HG03135 (cell line): ENCODE data around the gene PDAP1.
A peak's percentile ranks its signal among the peaks of the same experiment; 100 is the strongest.
"Not testable (repeated sequence)": the region's sequence is repeated elsewhere in the genome, so short reads cannot be mapped to it uniquely, and the experiment has no call there.

Source experiments
- ATAC-seq: cut with Tn5 transposase; IDR thresholded peaks from one replicate; pipeline ENCODE4 v1.9.1; 2021; ENCODE audit warnings: mild to moderate bottlenecking, moderate library complexity; ENCODE audit not compliant: unreplicated experiment

Gene PDAP1

GRCh38 chr7:99380032-99380822 lies 28.2 kb downstream of the PDAP1 start:
- peak; percentile 25 for ATAC-seq

- ATAC-seq, result not testable (repeated sequence)
Observed at GRCh38 chr7:99379693-99380031, 28.7 kb downstream of the PDAP1 start.

- no peak for ATAC-seq
Observed at GRCh38 chr7:99379043-99379577, 29.3 kb downstream of the PDAP1 start.

DNA sequence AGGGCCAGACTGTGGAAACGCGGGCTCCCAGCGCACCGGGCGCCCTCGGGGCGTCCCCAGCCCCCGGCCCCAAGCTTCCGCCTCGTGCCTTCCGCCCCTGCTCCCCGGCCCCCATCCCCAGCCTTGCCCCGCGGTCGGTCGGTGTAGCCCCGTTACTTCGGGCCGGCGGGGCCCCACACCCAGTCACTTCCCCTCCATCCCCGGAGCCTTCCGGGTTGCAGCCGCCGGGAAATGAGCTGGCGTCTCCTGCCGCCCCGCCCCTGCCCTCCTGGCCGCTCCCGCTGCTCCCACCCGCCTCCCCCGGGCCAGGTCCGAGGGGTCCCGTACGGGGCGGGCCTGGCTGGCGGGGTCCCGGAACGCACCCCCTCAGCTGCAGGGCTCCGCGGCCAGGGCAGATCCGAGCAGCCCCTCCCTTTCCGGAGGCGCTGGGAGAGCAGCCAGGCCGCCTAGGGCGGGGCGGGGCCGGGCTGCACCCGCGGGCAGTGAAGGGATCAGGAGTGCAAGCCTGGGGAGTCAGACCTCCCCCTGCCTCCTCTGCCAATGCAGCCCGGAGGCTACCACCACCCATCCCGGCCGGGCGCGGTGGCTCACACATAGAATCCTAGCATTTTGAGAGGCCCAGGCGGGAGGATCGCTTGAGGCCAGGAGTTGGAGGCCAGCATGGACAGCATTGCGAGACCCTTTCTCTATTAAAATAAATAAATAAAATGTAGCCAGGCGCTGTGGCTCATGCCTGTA lies 33.2 kb downstream of the PDAP1 start:
- peak; percentile 33 for ATAC-seq

GRCh38 chr7:99374111-99375064 lies 34.0 kb downstream of the PDAP1 start, which contains the start of gene ARPC1B:
Gene ARPC1B, plus strand, starts transcription at chr7:99374730. Its CDS starts 10,985 bp downstream, at chr7:99385715.
- ATAC-seq, result peak; percentile 54

- no peak for ATAC-seq
Observed at GRCh38 chr7:99373091-99374066, 35.0 kb downstream of the PDAP1 start.

GRCh38 chr7:99372275-99373090 lies 35.9 kb downstream of the PDAP1 start:
- no peak for ATAC-seq

- no peak for ATAC-seq
Observed at GRCh38 chr7:99371376-99371920, 36.9 kb downstream of the PDAP1 start.

- ATAC-seq, result no peak
Observed at GRCh38 chr7:99369767-99370391, 38.5 kb downstream of the PDAP1 start.

DNA sequence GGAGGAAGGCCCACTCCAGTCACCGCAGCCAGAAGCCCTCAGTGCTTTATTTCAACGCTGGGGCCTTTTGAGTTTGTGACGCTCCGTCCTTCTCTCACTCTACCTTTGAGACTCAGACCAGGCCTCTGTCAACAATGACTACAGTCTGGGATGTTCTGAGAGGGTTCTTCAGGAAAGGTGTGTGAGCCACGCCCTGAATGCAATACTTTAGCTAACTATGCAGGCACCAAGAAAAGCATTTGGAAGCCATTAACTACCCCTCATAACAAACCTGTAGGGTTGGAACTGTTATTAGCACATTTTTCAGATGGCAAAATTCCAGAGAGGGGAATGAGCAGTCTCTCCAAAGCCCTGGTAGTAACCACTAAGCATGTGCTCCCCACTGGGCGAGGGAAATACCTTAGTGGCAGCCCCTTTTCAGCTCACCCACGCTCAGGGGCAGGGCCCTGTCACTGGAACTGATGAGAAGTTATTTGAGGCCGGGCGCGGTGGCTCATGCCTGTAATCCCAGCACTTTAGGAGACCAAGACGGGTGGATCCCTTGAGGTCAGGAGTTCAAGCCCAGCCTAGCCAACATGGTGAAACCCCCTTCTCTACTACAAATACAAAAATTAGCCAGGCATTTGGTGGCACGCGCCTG lies 39.5 kb downstream of the PDAP1 start:
- no peak for ATAC-seq

GRCh38 chr7:99366646-99367045 lies 41.8 kb downstream of the PDAP1 start:
- no peak for ATAC-seq

DNA sequence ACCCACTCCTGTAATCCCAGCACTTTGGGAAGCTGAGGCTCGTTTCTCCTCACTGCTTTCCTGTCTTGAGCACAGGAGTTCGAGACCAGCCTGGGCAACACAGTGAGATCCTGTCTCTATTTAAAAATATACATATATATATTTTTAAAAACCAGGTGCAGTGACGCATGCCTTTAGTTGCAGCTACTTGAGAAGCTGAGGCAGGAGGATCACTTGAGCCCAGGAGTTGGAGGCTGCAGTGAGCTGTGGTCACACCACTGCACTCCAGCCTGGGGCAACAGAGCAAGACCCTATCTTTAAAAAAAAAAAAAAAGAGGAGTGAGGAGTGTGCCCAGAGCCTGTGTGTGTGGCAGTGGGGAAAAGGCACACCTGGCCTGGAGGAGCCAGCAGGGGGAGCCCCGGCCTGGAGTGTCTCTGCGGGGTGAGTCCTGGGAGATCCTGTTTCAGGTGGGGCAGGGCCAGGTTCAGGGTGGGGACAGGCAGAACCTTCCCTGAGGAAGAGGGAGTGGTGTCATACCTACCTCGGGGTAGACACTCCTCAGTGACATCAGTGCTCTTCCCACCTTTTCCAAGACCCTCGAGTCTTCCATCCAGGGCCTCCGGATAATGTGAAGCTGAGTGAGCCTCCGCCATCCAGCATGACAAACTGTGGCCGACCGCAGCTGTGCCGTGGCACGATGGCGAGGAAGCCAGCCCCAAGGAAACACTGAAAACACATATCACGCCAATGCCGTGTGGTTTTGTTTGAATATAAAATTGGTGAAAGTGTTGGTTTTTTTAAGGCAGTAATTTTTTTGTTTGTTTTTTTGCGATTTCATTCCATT lies 42.9 kb downstream of the PDAP1 start:
- ATAC-seq, result no peak

- ATAC-seq, result no peak
Observed at GRCh38 chr7:99363286-99363685, 45.1 kb downstream of the PDAP1 start.

GRCh38 chr7:99362801-99363200 lies 45.6 kb downstream of the PDAP1 start:
- no peak for ATAC-seq

DNA sequence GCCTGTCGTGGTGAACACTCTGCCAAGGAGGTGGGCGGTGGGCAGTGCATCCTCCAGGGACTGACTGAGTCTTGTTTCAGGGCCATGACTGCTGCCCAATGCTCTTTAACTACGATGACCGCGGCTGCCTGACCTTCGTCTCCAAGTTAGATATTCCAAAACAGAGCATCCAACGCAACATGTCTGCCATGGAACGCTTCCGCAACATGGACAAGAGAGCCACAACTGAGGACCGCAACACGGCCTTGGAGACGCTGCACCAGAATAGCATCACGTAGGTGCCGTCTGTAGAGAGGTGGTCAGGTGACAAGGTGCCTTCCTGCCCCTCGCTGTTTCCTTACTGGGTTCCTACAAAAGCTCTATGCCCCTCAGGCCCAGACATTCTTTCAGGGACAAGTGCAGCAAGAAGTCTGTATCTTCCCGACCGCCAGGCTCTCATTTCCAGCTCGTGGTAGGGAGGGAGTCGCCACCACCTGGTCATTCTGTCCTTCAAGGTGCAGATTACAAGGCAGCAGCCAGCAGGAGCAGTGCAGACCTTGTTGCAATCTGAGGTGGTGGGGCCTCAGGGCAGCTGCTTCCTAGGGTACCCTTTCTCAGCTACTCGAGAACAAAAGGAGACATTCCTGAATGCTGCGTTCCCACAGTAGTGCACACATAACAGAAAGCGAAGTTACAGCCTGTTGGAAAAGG lies 48.8 kb downstream of the PDAP1 start:
- ATAC-seq, result no peak

DNA sequence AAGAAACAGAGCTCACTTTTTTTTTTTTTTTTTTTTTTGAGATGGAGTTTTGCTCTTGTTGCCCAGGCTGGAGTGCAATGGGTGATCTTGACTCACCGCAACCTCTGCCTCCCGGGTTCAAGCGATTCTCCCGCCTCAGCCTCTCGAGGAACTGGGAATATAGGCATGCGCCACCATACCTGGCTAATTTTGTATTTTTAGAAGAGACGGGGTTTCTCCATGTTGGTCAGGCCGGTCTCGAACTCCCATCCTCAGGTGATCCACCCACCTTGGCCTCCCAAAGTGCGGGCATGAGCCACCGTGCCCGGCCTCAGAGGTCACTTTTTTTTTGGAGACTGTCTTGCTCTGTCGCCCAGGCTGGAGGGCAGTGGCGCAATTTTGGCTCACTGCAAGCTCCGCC lies 49.9 kb downstream of the PDAP1 start:
- ATAC-seq, result not testable (repeated sequence)
